Stimulated activated CD4-positive, alpha-beta T cell treated with anti-CD3 and anti-CD28 coated beads, Interleukin-1b, Interleukin-23, amount 100 ng/mL, for 1 hour (primary cell): ENCODE data around the gene UNC45B.
"Not testable (repeated sequence)": the region's sequence is repeated elsewhere in the genome, so short reads cannot be mapped to it uniquely, and the experiment has no call there.

ENCODE experiments used
- DNase-seq, 2 donors: peaks; one replicate each; pipeline ENCODE4 v3.0.0-alpha.2; 2020; ENCODE audit warnings: low read depth in 2 of 2

Gene UNC45B

DNA sequence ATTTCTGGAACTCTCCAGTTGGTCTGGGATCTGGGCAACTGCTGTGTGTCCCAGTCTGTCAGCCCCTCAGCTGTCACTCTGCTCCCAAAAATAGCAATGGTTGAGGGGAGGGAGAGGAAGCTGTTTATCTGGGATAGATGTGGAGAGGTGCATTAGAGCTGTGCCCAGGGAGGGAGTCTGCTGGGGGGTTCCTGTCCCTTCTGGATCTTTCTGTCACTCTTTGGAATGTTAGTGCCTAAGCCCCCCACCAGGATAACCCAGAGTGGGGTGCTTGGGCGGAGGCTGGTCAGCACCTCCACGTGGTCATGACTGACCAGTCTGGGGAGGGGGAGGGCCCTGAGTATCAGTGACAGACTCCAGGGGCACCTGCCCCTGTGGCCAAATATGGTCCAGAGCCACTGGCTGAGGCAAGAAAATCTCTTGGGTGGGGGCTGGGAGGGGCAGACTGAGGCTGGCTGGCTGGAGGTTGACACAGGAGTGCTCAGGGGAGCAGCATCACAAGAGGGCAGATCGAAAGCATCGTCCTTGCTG, at the start of gene UNC45B:
UNC45B (plus strand) TSS at position 443 of the 531 bp plus-strand sequence. CDS start 447 bp downstream, outside the sequence.
- no peak for DNase-seq

DNA sequence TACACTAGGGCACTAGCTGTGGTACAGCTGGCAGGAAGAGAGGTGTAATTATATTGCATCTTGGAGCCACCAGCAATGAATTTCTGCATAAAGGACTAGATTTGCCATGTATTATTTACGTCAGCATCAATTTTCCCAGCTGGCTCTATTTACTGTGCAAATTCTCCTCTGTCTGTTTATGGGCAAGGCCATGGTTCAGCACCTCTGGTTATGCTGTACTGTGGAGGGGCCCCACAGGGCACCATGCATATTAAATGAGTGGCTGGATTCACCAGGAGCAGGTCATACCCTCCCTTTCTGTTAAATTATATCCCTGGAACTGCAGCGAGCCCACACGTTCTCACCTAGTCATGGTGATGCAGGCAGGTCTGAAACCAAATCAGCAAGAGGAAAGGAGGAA, 47.7 kb upstream of the UNC45B start:
- no peak for DNase-seq

DNA sequence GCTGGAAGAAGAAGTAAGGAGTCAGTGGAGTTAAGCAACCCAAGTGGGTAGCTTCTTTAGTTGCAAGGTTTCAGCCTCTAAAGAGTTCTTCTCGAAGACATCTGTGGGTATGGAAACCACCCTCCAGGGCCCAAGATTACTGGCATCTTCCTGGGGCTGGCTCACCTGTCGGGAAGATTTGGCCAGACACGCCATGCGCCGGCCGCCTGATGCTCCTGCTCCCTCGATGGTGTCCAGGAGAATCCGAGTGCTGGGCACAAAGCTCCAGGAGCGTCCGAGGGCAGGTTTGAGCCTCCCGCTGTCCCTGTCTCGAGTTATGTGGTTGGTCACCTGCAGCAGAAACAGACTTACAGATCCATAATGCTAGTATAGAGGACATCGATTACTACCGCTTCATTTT, 46.6 kb upstream of the UNC45B start:
- no peak for DNase-seq

- no peak for DNase-seq
Measured at GRCh38 chr17:35101725-35102124, 45.9 kb upstream of the UNC45B start.

DNA sequence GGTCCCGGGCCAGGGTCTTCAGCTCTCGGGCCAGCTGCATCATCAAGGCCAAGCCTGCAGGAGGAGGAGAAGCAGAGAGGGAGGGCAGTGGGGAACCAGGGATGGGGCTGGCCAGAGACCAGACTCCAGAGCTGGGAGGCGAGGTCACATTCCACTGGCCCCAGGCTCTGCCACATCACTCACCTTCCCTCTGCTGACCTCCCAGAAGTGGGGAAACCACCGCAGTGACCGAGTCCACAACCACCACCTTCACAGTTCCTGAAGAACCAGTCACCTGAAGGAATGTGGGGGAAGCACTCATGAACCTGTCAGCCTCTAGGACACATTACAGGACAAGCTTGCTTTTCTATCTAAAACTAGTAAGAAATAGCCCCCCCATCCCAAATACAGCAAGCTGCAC, 44.3 kb upstream of the UNC45B start:
- DNase-seq, result no peak

DNA sequence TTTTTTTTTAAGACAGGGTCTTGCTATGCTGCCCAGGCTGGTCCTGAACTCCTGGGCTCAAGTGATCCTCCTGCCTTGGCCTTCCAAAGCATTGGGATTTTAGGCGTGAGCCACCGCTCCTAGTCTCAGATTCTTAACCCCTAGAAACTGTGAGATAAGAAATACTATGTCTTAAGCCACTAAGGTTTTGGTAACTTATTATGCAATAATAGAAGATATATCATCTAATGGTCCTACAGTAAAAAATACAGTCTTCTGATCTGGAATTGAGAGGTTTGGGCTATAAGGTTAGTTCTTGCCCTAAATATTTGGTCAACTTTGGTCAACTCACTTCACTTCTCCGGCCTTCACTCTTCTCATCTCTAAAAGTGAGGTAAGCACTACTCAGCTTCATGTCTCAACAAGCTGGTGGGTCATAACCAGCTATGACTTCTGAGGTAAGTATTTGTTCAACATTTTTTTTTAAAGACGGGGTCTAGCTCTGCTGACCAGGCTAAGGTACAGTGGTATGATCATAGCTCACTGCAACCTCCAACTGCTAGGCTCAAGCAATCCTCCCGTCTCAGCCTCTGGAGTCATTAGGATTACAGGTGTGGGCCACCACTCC, 42.7 kb upstream of the UNC45B start:
- no peak for DNase-seq

DNA sequence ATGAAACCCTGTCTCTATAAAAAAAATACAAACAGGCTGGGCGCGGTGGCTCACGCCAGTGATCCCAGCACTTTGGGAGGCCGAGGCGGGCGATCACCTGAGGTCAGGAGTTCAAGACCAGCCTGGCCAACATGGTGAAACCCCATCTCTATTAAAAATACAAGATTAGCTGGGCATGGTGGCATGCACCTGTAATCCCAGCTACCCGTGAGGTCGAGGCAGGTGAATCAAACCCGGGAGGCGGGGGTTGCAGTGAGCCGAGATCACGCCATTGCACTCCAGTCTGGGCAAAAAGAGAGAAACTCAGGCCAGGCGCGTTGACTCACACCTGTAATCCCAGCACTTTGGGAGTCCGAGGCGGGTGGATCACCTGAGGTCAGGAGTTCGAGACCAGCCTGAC, 36.8 kb upstream of the UNC45B start:
- not testable (repeated sequence) for DNase-seq

- no peak for DNase-seq
Measured at GRCh38 chr17:35116845-35117244, 30.8 kb upstream of the UNC45B start.

DNA sequence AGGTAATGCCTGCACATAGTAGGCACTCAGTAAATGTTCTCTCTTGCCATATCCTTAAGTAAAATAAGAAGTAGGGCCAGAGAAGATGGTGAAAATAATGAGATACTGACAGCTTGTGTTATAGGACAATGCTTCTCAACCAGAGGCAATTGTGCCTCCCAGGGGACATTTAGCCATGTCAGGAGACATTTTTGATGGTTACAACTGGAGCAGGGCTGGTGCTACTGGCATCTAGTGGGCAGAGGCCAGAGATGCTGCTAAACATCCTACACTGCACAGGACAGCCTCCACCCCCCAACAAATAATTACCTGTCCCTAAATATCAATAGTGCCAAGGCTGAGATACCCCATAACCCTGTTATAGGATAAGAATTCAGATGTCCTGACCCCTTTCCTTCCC, 29.6 kb upstream of the UNC45B start:
- no peak for DNase-seq

DNA sequence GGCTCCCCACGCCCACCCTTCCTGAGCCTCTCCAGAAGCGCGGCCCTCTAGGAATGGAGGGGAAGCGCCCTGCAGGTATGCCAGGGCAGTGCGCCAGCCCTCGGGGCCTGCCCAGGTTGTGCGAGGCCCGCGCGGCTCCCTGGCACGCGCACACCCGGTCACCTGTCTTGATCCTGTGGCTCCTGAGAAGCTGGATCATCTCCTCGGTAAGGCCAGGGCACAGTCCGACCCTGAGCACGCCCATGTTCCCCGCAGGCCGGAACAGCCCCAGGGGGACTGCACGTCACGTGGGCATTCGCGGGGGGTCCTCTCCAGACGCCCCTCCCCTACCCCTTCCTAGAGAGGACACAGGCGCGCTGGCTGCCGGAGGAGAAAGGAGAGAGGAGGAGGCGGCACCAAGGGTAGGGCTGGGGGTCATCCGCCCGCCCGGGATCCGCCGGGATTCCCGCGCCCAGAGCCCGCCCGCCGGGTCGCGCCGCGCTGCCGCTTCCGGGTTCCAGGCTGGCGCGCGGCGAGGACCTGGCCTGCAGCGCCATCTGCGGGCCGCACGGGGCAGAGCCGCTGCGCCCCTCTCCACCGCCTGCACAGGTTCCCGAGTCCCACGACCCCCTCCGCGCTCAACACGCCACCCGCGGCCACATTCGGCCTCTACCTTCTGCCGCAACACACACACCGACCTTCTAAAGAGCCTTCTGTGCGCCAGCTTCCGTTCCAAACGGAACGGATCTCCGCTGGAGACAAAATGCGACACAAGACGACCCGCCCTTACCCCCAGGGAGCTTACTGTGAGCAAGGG, 28.0 kb upstream of the UNC45B start, which contains the start of gene RAD51D:
RAD51D (minus strand) TSS at position 491 of the 796 bp plus-strand sequence; CDS start at position 244, 247 bp downstream.
- peak; percentile 41 to 61 for DNase-seq

DNA sequence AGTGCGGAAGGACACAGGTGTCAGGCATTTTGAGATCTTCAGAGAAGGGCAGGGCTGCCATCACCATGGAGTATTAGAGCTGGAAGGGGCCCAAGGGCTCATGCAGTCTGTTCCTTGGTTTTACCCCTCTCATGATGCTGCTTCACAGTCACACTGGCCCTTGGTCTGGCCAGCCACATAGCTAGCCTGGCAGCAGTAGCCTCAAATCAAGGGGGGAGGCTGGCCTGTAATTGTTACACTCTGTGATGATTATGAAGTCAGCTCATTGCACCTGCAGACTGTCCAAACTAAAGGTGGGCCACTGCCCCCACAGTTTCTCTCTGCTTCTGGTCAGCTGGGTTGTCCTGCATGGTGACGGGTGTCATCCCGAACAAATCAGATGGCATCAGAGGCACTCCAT, 26.3 kb upstream of the UNC45B start, which contains the start of gene FNDC8:
FNDC8 (plus strand) TSS at position 301 of the 400 bp plus-strand sequence; CDS start at position 380, 79 bp downstream.
- DNase-seq, result no peak

GRCh38 chr17:35127751-35128514, 19.7 kb upstream of the UNC45B start:
- DNase-seq, result no peak

DNA sequence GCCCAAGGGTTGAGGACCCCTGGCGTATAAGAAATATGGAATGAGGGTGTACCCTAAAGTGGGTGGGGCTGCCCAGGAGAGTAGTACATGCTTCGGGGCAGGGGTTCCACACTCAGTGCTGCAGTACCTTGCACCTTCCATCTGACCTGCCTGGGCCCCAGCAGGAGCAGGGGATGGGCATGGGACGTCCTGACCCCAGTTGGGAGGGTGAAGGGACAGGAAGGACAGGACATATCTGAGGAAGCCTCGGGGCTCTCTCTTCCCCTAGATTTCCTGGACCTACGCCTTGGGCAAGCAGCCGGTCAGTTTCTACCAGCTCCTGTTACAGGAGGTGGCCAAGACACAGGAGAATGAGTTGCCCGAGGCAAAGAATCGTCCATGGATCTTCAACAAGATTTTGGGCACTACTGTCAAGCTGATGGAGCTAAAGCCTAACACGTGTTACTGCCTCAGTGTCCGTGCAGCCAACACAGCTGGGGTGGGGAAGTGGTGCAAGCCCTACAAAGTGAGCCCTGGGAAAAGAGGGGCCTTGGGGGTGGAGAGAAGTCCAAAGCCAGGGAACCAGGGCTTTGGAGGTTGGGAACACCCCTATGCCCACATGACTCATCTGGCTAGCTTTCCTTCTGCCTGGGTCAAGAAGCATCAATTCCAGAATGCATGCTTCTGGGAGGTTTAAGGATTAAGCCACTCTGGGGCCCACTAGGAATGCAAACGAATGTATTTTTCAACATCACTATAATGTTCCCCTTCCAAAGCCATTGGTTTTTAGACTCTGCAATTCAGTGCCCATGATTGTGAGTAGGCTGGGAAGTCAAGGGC, 18.3 kb upstream of the UNC45B start:
- DNase-seq, result no peak

- DNase-seq, result no peak
Measured at GRCh38 chr17:35129973-35130351, 17.7 kb upstream of the UNC45B start.

GRCh38 chr17:35130392-35130791, 17.2 kb upstream of the UNC45B start:
- DNase-seq, result no peak

GRCh38 chr17:35132099-35132498, 15.5 kb upstream of the UNC45B start:
- DNase-seq, result no peak

- DNase-seq, result no peak
Measured at GRCh38 chr17:35132816-35133550, 14.6 kb upstream of the UNC45B start.

- DNase-seq, result no peak
Measured at GRCh38 chr17:35135322-35135721, 12.3 kb upstream of the UNC45B start.

DNA sequence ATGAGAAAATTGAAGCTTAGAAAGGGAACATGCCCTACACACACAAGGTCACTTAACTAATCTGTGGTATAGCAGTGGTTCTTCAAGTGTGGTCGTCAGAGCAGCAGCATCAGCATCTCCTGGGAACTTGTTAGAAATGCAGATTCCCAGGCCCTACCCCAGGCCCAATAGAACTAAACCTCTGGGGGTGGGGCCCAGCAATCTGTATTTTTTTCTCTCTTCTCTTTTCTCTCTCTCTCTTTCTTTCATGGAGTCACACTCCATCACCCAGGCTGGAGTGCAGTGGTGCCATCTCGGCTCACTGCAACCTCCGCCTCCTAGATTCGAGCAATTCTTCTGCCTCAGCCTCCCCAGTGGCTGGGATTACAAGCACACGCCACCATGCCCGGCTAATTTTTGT, 9.4 kb upstream of the UNC45B start:
- no peak for DNase-seq

DNA sequence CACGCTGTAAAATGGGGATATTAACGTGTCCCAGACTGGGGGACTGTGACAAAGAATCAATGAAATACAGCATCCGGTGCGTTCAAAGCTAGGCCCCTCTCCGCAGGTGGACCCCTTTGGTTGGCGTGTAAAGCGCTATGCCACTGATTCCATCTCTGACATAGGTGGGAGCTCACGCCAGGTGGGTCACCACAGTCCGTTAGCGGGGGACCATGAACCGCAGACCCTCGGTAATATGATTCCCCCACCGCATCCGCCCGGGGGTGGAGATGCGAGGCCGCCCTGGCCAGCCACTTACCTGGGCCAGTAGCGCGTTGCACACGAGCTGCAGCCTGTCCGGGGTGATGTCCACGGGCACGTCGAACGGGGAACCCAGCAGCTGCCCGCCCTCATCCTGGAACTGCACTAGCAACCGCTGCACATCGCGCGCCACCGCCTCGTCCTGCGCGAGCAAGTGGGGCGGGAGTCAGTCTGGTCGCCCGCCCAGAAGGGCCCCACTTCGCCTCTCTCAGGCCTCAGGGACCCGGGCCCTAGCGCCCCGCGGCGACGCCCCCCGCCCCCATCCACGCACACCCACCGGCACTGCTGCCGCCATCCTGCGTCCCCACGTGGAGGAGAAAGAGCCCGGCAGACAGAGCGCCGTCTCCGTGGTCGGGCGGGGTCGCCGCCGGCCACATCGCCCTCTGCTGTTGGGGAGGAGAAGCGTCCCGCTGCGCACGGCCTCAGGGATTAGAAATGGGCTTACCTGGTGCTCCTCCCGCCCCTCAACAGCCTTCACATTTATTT, 5.7 kb upstream of the UNC45B start, which contains the start of gene NLE1:
NLE1 (minus strand) TSS at position 623 of the 786 bp plus-strand sequence; CDS start at position 595, 28 bp downstream.
- DNase-seq, result peak; percentile 75 to 83
